Dendritic cell treated with granulocyte-macrophage colony-stimulating factor and Interleukin-4, amounts not matched to agents 40 ng/mL and 50 ng/mL, for 4 days (primary cell): Measurements from ENCODE around the gene FAM149B1.

Source experiments
- H3K27ac Mint-ChIP-seq: one replicate; pipeline ENCODE4 v1.8.0; 2022; ENCODE audit warnings: mild to moderate bottlenecking, mixed read lengths
- H3K27me3 Mint-ChIP-seq: one replicate; pipeline ENCODE4 v1.8.0; 2022; ENCODE audit warnings: mild to moderate bottlenecking, mixed read lengths
- H3K36me3 Mint-ChIP-seq: one replicate; pipeline ENCODE4 v1.8.0; 2022; ENCODE audit warnings: low read depth, mixed read lengths
- H3K4me1 Mint-ChIP-seq: one replicate; pipeline ENCODE4 v1.8.0; 2022; ENCODE audit warnings: low read depth, mixed read lengths
- H3K4me3 Mint-ChIP-seq: one replicate; pipeline ENCODE4 v1.8.0; 2022; ENCODE audit warnings: mild to moderate bottlenecking, moderate library complexity, mixed read lengths
- H3K9me3 Mint-ChIP-seq: one replicate; pipeline ENCODE4 v1.8.0; 2022; ENCODE audit warnings: mixed read lengths
- intact Hi-C: fragments of 100-400 bp; cut with micrococcal nuclease; formaldehyde crosslinking; loops from one replicate; pipeline ENCODE4 v1.15.0; 2022

Gene FAM149B1

DNA sequence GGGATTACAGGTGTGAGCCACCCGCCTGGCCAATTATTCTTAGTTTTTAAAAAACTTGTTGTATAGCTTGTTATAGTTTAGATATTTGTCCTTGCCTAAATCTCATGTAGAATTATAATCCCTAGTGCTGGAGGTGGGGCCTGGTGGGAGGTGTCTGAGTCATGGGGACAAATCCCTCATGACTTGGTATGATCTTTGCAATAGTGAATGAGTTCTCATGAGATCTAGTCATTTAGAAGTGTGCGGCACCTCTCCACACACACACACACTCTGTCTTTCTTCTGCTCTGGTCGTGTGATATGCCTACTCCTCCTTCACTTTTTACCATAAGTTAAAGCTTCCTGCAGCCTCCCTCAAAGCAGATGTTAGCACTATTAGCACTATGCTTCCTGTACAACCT lies 37.2 kb downstream of the FAM149B1 start:
- Mint-ChIP-seq H3K27ac (no peak overlapping the region), H3K36me3 (peaks cover 38% of the 10 kb centered on the region), H3K4me3 (no peak overlapping the region), H3K4me1 (peaks cover 9% of the 10 kb centered on the region), H3K27me3 (no peaks in the 10 kb centered on the region), H3K9me3 (no peaks in the 10 kb centered on the region)
- intact Hi-C loops, result no loop called here

DNA sequence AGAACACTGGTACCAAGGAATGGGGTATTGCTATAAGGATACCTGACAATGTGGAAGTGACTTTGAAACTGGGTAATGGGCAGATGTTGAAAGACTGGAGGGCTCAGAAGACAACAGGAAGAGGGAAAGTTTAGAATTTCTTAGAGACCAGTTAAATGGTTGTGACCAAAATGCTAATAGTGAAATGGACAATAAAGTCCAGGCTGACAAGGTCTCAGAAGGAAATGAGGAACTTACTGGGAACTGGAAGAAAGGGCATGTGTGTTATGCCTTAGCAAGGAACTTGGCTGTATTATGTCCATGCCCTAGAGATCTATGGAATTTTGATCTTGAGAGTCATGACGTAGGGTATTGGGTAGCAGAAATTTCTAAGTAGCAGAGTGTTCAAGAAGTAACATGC lies 38.0 kb downstream of the FAM149B1 start:
- Mint-ChIP-seq H3K36me3 (peaks cover 38% of the 10 kb centered on the region), H3K4me3 (no peak overlapping the region), H3K9me3 (no peaks in the 10 kb centered on the region), H3K4me1 (peaks cover 9% of the 10 kb centered on the region), H3K27me3 (no peaks in the 10 kb centered on the region), H3K27ac (no peak overlapping the region)
- intact Hi-C loops, result no loop called here

DNA sequence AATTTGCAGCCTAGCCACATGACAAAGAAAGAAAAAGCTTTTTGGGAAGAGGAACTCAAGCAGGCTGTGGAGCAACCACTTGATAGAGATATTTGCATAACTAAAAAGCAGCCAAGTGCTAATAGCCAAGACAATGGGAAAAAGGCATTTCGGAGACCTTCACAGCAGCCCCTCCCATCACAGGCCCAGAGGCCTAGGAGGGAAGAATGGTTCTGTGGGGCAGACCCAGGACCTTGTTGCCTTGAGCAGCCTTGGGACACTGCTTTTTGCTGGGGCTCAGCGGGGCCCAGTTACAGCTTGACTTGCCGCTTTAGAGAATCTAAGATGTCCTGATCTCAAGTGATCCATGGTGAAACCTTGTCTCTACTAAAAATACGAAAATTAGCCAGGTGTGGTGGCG lies 38.5 kb downstream of the FAM149B1 start:
- intact Hi-C loops, result no loop called here
- Mint-ChIP-seq H3K9me3 (no peaks in the 10 kb centered on the region), H3K4me1 (peaks cover 9% of the 10 kb centered on the region), H3K36me3 (peaks cover 42% of the 10 kb centered on the region), H3K27ac (no peak overlapping the region), H3K4me3 (no peak overlapping the region), H3K27me3 (no peaks in the 10 kb centered on the region)

DNA sequence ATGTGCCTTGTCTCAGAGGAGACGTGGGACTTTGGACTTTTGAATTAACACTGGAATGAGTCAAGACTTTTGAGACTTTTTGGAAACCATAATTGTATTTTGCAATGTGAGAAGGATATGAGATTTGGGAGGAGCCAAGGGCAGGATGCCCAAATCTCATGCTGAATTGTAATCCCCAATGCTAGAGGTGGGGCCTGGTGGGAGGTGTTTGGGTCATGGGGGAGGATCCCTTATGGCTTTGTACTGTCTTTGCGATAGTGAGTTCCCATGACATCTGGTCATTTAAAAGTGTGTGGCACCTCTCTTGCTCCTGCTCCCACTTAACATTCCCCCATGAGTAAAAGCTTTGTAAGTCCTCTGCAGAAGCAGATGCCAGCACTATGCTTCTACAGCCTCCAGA lies 40.0 kb downstream of the FAM149B1 start:
- intact Hi-C loops, result no loop called here
- Mint-ChIP-seq H3K27ac (no peak overlapping the region), H3K4me1 (peaks cover 9% of the 10 kb centered on the region)

DNA sequence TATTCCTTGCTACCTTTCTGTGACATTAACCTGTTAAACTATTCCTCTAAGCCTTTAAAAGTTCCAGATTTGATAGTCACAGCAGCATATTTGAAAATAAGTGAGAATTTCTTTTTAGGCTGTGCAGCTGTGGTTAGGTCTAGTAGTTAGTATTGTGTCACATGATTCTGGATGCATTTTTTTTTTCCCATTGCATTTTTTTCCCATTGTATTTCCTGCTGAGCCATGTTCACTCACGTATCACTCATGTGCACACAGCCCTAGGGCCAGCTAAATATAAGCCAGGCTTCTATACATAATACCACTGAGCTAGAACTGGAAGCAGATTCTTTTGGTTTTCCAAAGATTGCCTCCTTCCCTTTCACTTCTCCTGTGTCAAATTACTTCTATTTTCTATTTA lies 41.8 kb downstream of the FAM149B1 start:
- H3K27ac Mint-ChIP-seq, result no peak overlapping the region
- H3K4me1 Mint-ChIP-seq, result peaks cover 9% of the 10 kb centered on the region
- H3K4me3 Mint-ChIP-seq, result no peak overlapping the region
- intact Hi-C loops, result no loop called here
- peaks cover 56% of the 10 kb centered on the region for H3K36me3 Mint-ChIP-seq
- H3K27me3 Mint-ChIP-seq, result no peaks in the 10 kb centered on the region
- no peaks in the 10 kb centered on the region for H3K9me3 Mint-ChIP-seq

More for the DNA sequence above, 40.0 kb downstream of the FAM149B1 start:
- H3K9me3 Mint-ChIP-seq, result no peaks in the 10 kb centered on the region
- H3K4me3 Mint-ChIP-seq, result no peak overlapping the region
- no peaks in the 10 kb centered on the region for H3K27me3 Mint-ChIP-seq
- H3K36me3 Mint-ChIP-seq, result peaks cover 42% of the 10 kb centered on the region

DNA sequence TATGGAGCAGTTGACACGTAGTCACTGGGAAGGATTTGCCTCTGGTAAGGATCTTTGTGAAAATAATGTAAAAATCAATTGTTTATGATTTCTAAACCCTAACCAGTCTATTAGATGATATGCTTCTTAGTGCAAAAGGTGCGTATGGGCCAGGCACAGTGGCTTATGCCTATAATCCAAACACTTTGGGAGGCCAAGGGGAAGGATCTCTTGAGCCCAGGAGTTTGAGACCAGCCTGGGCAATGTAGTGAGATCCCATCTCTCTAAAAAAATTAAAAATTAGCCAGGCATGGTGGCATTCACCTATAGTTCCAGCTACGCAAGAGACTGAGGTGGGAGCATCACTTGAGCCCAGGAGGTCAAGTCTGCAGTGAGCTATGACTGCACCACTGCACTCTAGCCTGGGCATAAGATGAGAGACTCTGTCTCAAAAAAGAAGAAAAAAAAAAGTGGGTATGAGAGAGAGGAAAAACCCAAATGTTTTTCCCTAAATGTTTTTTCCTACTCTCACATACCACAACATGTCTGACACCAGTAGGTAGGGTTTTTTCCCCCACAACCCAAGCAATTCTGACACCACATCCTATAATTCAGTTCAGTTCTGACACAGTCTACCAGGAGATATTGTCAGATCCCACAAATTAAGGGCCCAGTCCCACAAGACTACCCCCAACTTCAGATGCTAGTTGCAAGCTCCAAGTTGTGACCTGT lies 42.6 kb downstream of the FAM149B1 start:
- Mint-ChIP-seq H3K9me3 (no peaks in the 10 kb centered on the region), H3K36me3 (peaks cover 65% of the 10 kb centered on the region), H3K27ac (no peak overlapping the region), H3K4me3 (no peak overlapping the region), H3K27me3 (no peaks in the 10 kb centered on the region), H3K4me1 (peaks cover 8% of the 10 kb centered on the region)
- intact Hi-C loops, result no loop called here

DNA sequence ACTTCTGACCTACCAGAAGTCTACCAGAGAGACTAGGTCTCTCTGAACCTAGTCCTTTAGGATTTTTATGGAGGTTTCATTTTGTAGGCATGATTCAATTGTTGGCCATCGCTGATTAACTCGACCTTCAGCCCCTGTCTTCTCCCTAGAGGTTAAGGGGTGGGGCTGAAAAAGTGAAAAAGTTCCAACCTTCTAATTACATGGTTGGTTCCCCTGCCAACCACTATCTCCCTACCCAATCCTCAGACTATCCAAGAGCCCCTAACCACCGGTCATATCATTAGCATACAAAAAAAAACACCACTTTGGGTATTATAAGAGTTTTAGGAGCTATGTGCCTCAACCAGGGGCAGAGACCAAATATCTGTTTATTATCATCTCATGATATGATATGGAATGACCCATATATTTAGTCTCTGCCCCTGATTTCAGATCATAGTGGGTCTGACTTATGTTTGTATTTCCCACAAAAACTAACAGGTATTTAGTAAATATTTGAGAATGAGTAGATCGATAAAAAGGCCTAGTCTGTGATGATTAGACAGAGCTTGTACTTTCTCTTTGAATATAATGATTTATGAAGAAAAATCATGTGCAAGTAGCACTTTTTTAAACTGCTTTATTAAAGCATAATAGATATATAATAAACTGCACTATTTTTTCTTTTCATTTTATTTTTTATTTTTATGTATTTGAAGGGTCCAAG lies 43.3 kb downstream of the FAM149B1 start:
- H3K36me3 Mint-ChIP-seq, result peaks cover 72% of the 10 kb centered on the region
- no peaks in the 10 kb centered on the region for H3K9me3 Mint-ChIP-seq
- peaks cover 1% of the 10 kb centered on the region for H3K4me1 Mint-ChIP-seq
- no peak overlapping the region for H3K27ac Mint-ChIP-seq
- intact Hi-C loops, result no loop called here
- no peaks in the 10 kb centered on the region for H3K27me3 Mint-ChIP-seq
- H3K4me3 Mint-ChIP-seq, result no peak overlapping the region

DNA sequence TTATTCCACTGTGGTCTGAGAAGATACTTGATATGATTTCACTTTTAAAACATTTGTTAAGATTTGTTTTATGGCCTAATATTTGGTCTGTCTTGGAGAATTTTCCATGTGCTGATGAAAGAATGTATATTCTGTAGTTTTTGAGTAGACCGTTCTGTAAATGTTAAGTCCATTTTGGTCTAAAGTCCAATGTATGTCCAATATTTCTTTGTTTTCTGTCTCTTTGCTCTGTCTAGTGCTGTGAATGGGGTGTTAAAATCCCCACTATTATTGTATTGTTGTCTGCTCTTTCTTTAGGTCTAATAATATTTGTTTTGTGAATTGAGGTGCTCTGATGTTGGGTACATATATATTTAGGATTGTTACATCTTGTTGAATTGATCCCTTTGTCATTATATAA lies 47.8 kb downstream of the FAM149B1 start:
- Mint-ChIP-seq H3K4me1 (no peaks in the 10 kb centered on the region), H3K36me3 (peaks cover 62% of the 10 kb centered on the region), H3K9me3 (no peaks in the 10 kb centered on the region), H3K4me3 (no peak overlapping the region), H3K27me3 (no peaks in the 10 kb centered on the region), H3K27ac (no peak overlapping the region)
- intact Hi-C loops, result no loop called here

DNA sequence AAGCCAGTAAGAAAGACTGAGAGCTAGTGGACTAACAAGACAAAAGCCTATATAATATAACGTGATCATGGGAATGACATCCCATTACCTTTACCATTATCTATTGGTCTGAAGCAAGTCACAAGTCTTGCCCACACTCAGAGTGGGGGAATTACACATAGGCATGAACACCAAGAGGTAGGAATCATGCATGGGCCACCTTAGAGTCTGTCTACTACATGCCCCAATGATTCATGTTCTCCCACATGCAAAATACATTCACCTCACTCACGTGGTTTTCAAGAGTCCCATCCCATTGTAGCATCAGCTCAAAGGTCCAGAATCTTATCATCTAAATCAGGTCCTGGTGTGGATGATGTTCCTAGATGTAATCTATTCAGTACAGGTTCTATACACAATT lies 49.7 kb downstream of the FAM149B1 start:
- H3K4me3 Mint-ChIP-seq, result no peak overlapping the region
- H3K27ac Mint-ChIP-seq, result no peak overlapping the region
- no peaks in the 10 kb centered on the region for H3K4me1 Mint-ChIP-seq
- no peaks in the 10 kb centered on the region for H3K9me3 Mint-ChIP-seq
- peaks cover 52% of the 10 kb centered on the region for H3K36me3 Mint-ChIP-seq
- intact Hi-C loops, result no loop called here
- H3K27me3 Mint-ChIP-seq, result no peaks in the 10 kb centered on the region

DNA sequence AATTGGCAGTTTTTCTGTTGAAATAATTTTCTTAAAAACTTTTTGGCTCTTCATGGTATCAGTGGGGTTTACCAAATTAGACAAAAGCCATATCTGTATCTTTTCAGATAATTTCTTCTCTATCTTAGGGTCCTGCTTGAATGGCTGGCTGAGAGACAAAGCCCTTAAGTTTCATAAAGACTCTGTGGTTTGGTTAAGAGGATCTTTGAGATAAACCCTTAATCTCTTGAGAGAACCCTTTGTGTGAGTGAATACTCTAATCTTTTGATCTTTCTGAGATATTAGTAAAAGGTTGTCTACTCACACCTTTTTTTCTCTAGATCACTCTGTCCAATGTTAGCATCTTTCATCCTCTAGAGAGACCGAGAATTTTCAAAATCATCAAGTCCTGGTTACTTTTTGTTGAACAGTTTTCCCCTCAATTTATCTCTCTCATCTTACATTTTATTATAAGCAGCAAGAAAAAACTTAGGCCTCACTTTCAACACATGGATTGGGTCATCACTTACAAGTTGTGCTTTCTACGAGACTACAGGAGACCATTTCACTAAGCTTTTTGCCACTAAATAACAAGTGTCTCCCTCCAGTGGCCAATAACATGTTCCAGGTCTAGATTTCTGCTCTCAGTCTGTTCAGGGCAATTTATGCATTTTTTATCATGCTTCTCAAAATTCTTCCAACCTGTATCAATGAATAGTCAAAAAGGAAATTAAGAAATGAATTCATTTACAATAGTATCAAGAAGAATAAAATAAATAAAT lies 50.7 kb downstream of the FAM149B1 start:
- no peaks in the 10 kb centered on the region for H3K9me3 Mint-ChIP-seq
- H3K36me3 Mint-ChIP-seq, result peaks cover 42% of the 10 kb centered on the region

DNA sequence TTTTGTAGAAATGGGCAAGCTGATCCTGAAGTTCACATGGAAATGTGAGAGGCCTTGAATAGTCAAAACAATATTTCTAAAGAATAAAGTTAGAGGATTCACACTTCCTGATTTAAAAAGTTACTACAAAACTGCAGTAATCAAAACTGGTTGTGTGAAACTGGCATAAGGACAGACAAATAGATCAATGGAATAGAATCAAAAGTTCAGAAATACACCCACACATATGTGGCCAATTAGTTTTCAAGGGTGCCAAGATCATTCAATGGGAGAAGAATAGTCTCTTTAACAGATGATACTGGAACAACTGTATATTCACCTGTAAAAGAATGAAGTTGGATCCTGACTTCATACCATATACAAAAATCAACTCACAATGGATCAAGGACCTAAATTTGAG lies 51.5 kb downstream of the FAM149B1 start:
- peaks cover 35% of the 10 kb centered on the region for H3K36me3 Mint-ChIP-seq
- no peaks in the 10 kb centered on the region for H3K9me3 Mint-ChIP-seq
- no peak overlapping the region for H3K27ac Mint-ChIP-seq
- H3K27me3 Mint-ChIP-seq, result no peaks in the 10 kb centered on the region
- intact Hi-C loops, result no loop called here
- no peaks in the 10 kb centered on the region for H3K4me1 Mint-ChIP-seq
- H3K4me3 Mint-ChIP-seq, result no peak overlapping the region

More for the DNA sequence above, 50.7 kb downstream of the FAM149B1 start:
- no peaks in the 10 kb centered on the region for H3K4me1 Mint-ChIP-seq
- H3K27ac Mint-ChIP-seq, result no peak overlapping the region
- no peak overlapping the region for H3K4me3 Mint-ChIP-seq
- H3K27me3 Mint-ChIP-seq, result no peaks in the 10 kb centered on the region
- intact Hi-C loops, result no loop called here

DNA sequence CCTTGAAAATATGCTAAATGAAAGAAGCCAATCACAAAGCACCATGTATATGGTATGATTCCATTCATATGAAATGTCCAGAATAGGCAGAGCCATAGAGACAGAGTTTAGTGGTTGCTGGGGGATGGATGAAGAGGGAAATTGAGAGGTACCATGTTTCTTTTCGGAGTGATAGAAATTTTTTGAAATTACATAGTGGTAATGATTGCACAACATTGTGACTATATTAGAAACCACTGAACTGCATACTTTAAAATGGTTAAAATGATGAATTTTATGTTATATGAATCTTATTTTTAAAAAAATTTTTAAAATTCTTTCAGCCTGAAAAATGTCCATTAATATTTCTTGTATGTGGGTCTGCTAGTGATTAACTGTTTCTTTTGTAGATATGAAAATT lies 53.1 kb downstream of the FAM149B1 start:
- H3K36me3 Mint-ChIP-seq, result peaks cover 19% of the 10 kb centered on the region
- intact Hi-C loops, result loop anchor here (10.0 kb wide), 1 partner anchor 404 kb away; no protein-coding TSS in a partner anchor
- no peak overlapping the region for H3K27ac Mint-ChIP-seq
- no peak overlapping the region for H3K4me3 Mint-ChIP-seq
- no peaks in the 10 kb centered on the region for H3K9me3 Mint-ChIP-seq
- no peaks in the 10 kb centered on the region for H3K4me1 Mint-ChIP-seq
- H3K27me3 Mint-ChIP-seq, result no peaks in the 10 kb centered on the region

DNA sequence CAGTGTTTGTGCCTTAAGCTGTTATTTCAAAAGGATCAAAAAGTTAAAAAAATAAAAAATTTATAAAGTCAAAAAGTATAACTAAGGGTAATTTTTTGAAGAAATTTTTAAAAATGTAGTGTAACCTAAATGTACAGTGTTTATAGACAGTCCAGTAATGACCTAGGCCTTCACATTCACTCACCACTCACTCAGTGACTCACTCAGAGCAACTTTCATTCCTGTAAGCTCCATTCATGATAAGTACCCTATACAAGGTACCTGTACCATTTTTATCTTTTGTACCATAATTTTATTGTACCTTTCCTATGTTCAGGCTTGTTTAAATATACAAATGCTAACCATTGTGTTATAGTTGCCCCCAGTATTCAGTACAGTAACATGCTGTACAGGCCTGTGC lies 57.6 kb downstream of the FAM149B1 start:
- H3K27me3 Mint-ChIP-seq, result no peaks in the 10 kb centered on the region
- H3K4me3 Mint-ChIP-seq, result no peak overlapping the region
- no peaks in the 10 kb centered on the region for H3K9me3 Mint-ChIP-seq
- H3K4me1 Mint-ChIP-seq, result peaks cover 29% of the 10 kb centered on the region
- peaks cover 17% of the 10 kb centered on the region for H3K36me3 Mint-ChIP-seq
- intact Hi-C loops, result loop anchor here (10.0 kb wide), 1 partner anchor 399 kb away; no protein-coding TSS in a partner anchor
- no peak overlapping the region for H3K27ac Mint-ChIP-seq

DNA sequence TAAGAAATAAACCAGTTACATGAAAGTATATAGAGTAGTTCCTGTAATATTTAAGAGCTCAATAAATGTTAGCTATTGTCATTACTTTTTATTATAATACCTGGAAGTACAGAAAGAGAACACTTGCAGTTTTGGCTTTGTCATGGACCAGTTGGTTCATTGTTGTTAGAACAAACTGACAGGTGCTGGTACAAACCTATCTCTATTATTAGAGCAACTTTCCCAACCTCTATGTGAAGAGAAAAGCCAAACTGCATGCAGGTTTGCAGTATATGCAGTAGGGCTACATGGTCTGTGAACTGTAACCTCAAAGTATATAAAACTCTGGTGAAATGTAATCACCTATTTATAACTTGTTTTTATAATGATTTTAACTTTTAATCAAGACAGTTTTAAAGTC lies 58.7 kb downstream of the FAM149B1 start:
- Mint-ChIP-seq H3K27ac (no peak overlapping the region), H3K9me3 (no peaks in the 10 kb centered on the region), H3K4me1 (peaks cover 32% of the 10 kb centered on the region)

More for the DNA sequence above, 58.7 kb downstream of the FAM149B1 start:
- Mint-ChIP-seq H3K4me3 (no peak overlapping the region), H3K27me3 (no peaks in the 10 kb centered on the region), H3K36me3 (peaks cover 28% of the 10 kb centered on the region)
- intact Hi-C loops, result loop anchor here (10.0 kb wide), 1 partner anchor 398 kb away; no protein-coding TSS in a partner anchor
